Thoracic aorta (tissue), 2 donors: ENCODE measurements around the gene FLNC. TPM values are rescaled to one million over a fixed set of nuclear protein-coding genes. Genes with fewer than 3 reads are reported as not detected.
A peak's percentile ranks its signal among the peaks of the same experiment; 100 is the strongest.

Experiments used
- ATAC-seq: fragments of 150-250 bp; one replicate; pipeline ENCODE4 v1.8.0; 2017; ENCODE audit warnings: low read depth; ENCODE audit not compliant: insufficient number of reproducible peaks, low FRiP score
- DNase-seq: peaks from one replicate; pipeline ENCODE4 v3.0.0-alpha.2; 2020; ENCODE audit warnings: low spot score
- H3K27ac ChIP-seq, 2 donors: fragments of 200-600 bp; sonication (generic); 1 replicate in 1 of 2; 2 replicates in 1 of 2; pipeline ENCODE4 v1.5.1; 2016; ENCODE audit warnings: mild to moderate bottlenecking in 2 of 2, moderate library complexity in 2 of 2
- H3K27me3 ChIP-seq: fragments of 200-600 bp; sonication (generic); replicated peaks from 2 replicates; pipeline ENCODE4 v1.6.0; 2016; ENCODE audit warnings: mild to moderate bottlenecking; ENCODE audit not compliant: insufficient read depth
- H3K36me3 ChIP-seq: fragments of 200-600 bp; sonication (generic); one replicate; pipeline ENCODE4 v1.5.1; 2016
- H3K4me1 ChIP-seq, 2 donors: fragments of 200-600 bp; sonication (generic); 1 replicate in 1 of 2; 2 replicates in 1 of 2; pipeline versions ENCODE4 v1.5.1 to v1.6.0; 2016; ENCODE audit warnings: low read depth in 2 of 2, mild to moderate bottlenecking in 1 of 2; ENCODE audit not compliant: control insufficient read depth in 1 of 2
- H3K4me3 ChIP-seq: fragments of 200-600 bp; sonication (generic); 2 replicates; pipeline ENCODE4 v1.5.1; 2016; ENCODE audit warnings: mild to moderate bottlenecking
- H3K9me3 ChIP-seq: fragments of 200-600 bp; sonication (generic); 2 replicates; pipeline ENCODE4 v1.5.1; 2016
- CTCF ChIP-seq: fragments of 200-600 bp; sonication (generic); IDR thresholded peaks from one replicate; pipeline ENCODE4 v1.5.1; 2019; ENCODE audit warnings: antibody characterized with exemption
- total RNA-seq, 2 donors: library from RNA; depleted of rRNA; stranded (reverse); fragments of >200 nt; gene quantifications; one replicate each; pipeline versions ENCODE4 v1.1.0 to v1.2.3, GENCODE V29; 2016

Gene FLNC
- total RNA-seq, 2 donors from 2014 or later = 157 to 273 TPM

GRCh38 chr7:128827248-128827958 is 2.8 kb upstream of the FLNC start:
- no peaks in the 10 kb centered on the region for H3K27me3 ChIP-seq
- H3K36me3 ChIP-seq = no peaks in the 10 kb centered on the region
- TF ChIP-seq CTCF = no peak
- ATAC-seq (peak; percentile 31), DNase-seq (no peak)
- H3K4me3 ChIP-seq = peak overlapping the region; percentile 23
- H3K4me1 ChIP-seq = peaks cover 18 to 35% of the 10 kb centered on the region in 2 donors
- peak overlapping the region; percentile 81 to 97 for H3K27ac ChIP-seq
- H3K9me3 ChIP-seq = no peaks in the 10 kb centered on the region

GRCh38 chr7:128827971-128828711 is 2.1 kb upstream of the FLNC start:
- Histone ChIP-seq H3K4me1 (peaks cover 24 to 42% of the 10 kb centered on the region in 2 donors), H3K36me3 (no peaks in the 10 kb centered on the region), H3K9me3 (no peaks in the 10 kb centered on the region), H3K27me3 (no peaks in the 10 kb centered on the region), H3K27ac (peak overlapping the region; percentile 81 to 97), H3K4me3 (peak overlapping the region; percentile 23)
- DNase-seq = no peak
- no peak for ATAC-seq
- no peak for TF ChIP-seq CTCF

GRCh38 chr7:128829391-128830166 is 627 bp upstream of the FLNC start:
- no peaks in the 10 kb centered on the region for H3K36me3 ChIP-seq
- peaks cover 25 to 52% of the 10 kb centered on the region in 2 donors for H3K4me1 ChIP-seq
- DNase-seq = no peak
- H3K9me3 ChIP-seq = no peaks in the 10 kb centered on the region
- peak overlapping the region; percentile 59 to 97 for H3K27ac ChIP-seq
- no peak for ATAC-seq
- no peak for TF ChIP-seq CTCF
- H3K4me3 ChIP-seq = peak overlapping the region; percentile 71
- H3K27me3 ChIP-seq = no peaks in the 10 kb centered on the region

- no peak for DNase-seq
- Histone ChIP-seq H3K27ac (peak overlapping the region; percentile 91 to 97), H3K4me1 (peaks cover 33 to 63% of the 10 kb centered on the region in 2 donors), H3K4me3 (peak overlapping the region; percentile 71), H3K36me3 (no peaks in the 10 kb centered on the region), H3K27me3 (no peaks in the 10 kb centered on the region), H3K9me3 (no peaks in the 10 kb centered on the region)
- ATAC-seq = no peak
- no peak for TF ChIP-seq CTCF
Observed at GRCh38 chr7:128831178-128831993, 1.2 kb downstream of the FLNC start.
